Neuronal stem cell (in vitro differentiated cells): ENCODE results near the gene SLC6A13.

Experiments
- DNase-seq: peaks from one replicate; pipeline ENCODE4 v3.0.0-alpha.2; 2013; ENCODE audit warnings: low spot score
- H2AFZ ChIP-seq: one replicate; pipeline ENCODE4 v1.6.1; 2013; ENCODE audit warnings: mild to moderate bottlenecking, low read length, inconsistent platforms
- H2AK5ac ChIP-seq: 2 replicates; pipeline ENCODE4 v1.6.1; 2013; ENCODE audit warnings: low read depth, mild to moderate bottlenecking, inconsistent platforms, low read length, moderate library complexity, mixed read lengths
- H2BK120ac ChIP-seq: 2 replicates; pipeline ENCODE4 v1.6.1; 2013; ENCODE audit warnings: low read depth, mild to moderate bottlenecking, inconsistent platforms, low read length, moderate library complexity, mixed read lengths
- H2BK12ac ChIP-seq: one replicate; pipeline ENCODE4 v1.6.1; 2013; ENCODE audit warnings: low read length, inconsistent platforms
- H2BK15ac ChIP-seq: 2 replicates; pipeline ENCODE4 v1.6.1; 2013; ENCODE audit warnings: mild to moderate bottlenecking, low read length, inconsistent platforms, mixed read lengths
- H2BK5ac ChIP-seq: one replicate; pipeline ENCODE4 v1.6.1; 2013; ENCODE audit warnings: inconsistent platforms, mild to moderate bottlenecking, low read length, moderate library complexity
- H3K14ac ChIP-seq: one replicate; pipeline ENCODE4 v1.6.1; 2013; ENCODE audit warnings: low read length, inconsistent platforms
- H3K18ac ChIP-seq: 2 replicates; pipeline ENCODE4 v1.6.1; 2013; ENCODE audit warnings: low read length, inconsistent platforms
- H3K23ac ChIP-seq: 2 replicates; pipeline ENCODE4 v1.6.1; 2013; ENCODE audit warnings: low read depth, mild to moderate bottlenecking, mixed read lengths, low read length, inconsistent platforms; ENCODE audit not compliant: poor library complexity
- H3K27ac ChIP-seq: replicated peaks from 3 replicates; pipeline ENCODE4 v1.5.1; 2013; ENCODE audit warnings: low read length, inconsistent platforms
- H3K27me3 ChIP-seq, 3 experiments: 2 replicates each; pipeline ENCODE4 v1.6.1; 2013; ENCODE audit warnings: low read length in 3 of 3, mild to moderate bottlenecking in 2 of 3, inconsistent platforms in 1 of 3, low read depth in 1 of 3, mixed read lengths in 1 of 3, moderate library complexity in 1 of 3; ENCODE audit not compliant: control insufficient read depth in 3 of 3, insufficient read depth in 3 of 3
- H3K36me3 ChIP-seq, 2 donors: replicated peaks in 1 of 2; 2 replicates each; pipeline ENCODE4 v1.6.1; 2013; ENCODE audit warnings: low read length in 2 of 2; ENCODE audit not compliant: control insufficient read depth in 2 of 2, insufficient read depth in 2 of 2
- H3K4ac ChIP-seq: 2 replicates; pipeline ENCODE4 v1.6.1; 2013; ENCODE audit warnings: inconsistent platforms, mild to moderate bottlenecking, low read length, moderate library complexity
- H3K4me1 ChIP-seq, 2 donors: 1 replicate in 1 of 2; 2 replicates in 1 of 2; pipeline ENCODE4 v1.6.1; 2013; ENCODE audit warnings: low read length in 2 of 2, low read depth in 1 of 2; ENCODE audit not compliant: control insufficient read depth in 2 of 2, insufficient read depth in 1 of 2
- H3K4me2 ChIP-seq: one replicate; pipeline ENCODE4 v1.6.1; 2013; ENCODE audit warnings: mild to moderate bottlenecking, low read length, inconsistent platforms; ENCODE audit not compliant: insufficient read depth, poor library complexity, severe bottlenecking
- H3K4me3 ChIP-seq, 2 donors: 2 replicates each; pipeline ENCODE4 v1.5.1; 2013; ENCODE audit warnings: low read length in 2 of 2, mild to moderate bottlenecking in 2 of 2, inconsistent platforms in 1 of 2, moderate library complexity in 1 of 2
- H3K79me1 ChIP-seq: one replicate; pipeline ENCODE4 v1.6.1; 2013; ENCODE audit warnings: low read depth, mild to moderate bottlenecking, inconsistent platforms, low read length, moderate library complexity
- H3K9ac ChIP-seq: one replicate; pipeline ENCODE4 v1.6.1; 2013; ENCODE audit warnings: mild to moderate bottlenecking, low read depth, low read length, inconsistent platforms; ENCODE audit not compliant: poor library complexity
- H3K9me3 ChIP-seq, 2 donors: replicated peaks in 1 of 2; 2 replicates each; pipeline versions ENCODE3 to v1.6.1; 2013; ENCODE audit warnings: low read length in 2 of 2, mild to moderate bottlenecking in 2 of 2, inconsistent platforms in 1 of 2, low read depth in 1 of 2, mixed read lengths in 1 of 2, moderate library complexity in 1 of 2; ENCODE audit not compliant: control insufficient read depth in 2 of 2, insufficient read depth in 1 of 2
- H4K8ac ChIP-seq: one replicate; pipeline ENCODE4 v1.6.1; 2013; ENCODE audit warnings: low read depth, mild to moderate bottlenecking, inconsistent platforms, low read length, moderate library complexity
- H4K91ac ChIP-seq: one replicate; pipeline ENCODE4 v1.6.1; 2013; ENCODE audit warnings: low read length, low read depth, mild to moderate bottlenecking, inconsistent platforms; ENCODE audit not compliant: poor library complexity
- WGBS, 2 donors: extraction: QIAGEN DNeasy Blood & Tissue Kit; methylation state at CpG; one replicate each; pipeline ENCODE4 v1.1.7; 2013; ENCODE audit warnings: missing lambda C conversion rate in 2 of 2, mixed read lengths in 1 of 2; ENCODE audit not compliant: insufficient read length in 2 of 2, insufficient replicate concordance in 1 of 2; ENCODE audit errors: extremely low coverage in 2 of 2; 5-methylcytosine and 5-hydroxymethylcytosine counted together

The SLC6A13 gene

GRCh38 chr12:184811-185575 lies 77.6 kb downstream of the SLC6A13 start:
- no CpG with 5 or more reads among the region's 13 CpGs for WGBS, 2 donors
- Histone ChIP-seq H2BK120ac (no peak overlapping the region), H3K27ac (no peak overlapping the region)

GRCh38 chr12:182381-182892 lies 80.2 kb downstream of the SLC6A13 start:
- H3K79me1 ChIP-seq, result peaks cover 2% of the 10 kb centered on the region
- no peak overlapping the region for H3K27ac ChIP-seq
- peaks cover 0 to 9% of the 10 kb centered on the region in 2 donors for H3K4me1 ChIP-seq
- H2BK5ac ChIP-seq, result no peak overlapping the region
- H2AFZ ChIP-seq, result no peak overlapping the region
- H3K9ac ChIP-seq, result no peak overlapping the region
- peak overlapping the region; percentile 17 for H2AK5ac ChIP-seq
- H3K9me3 ChIP-seq, result no peaks in the 10 kb centered on the region
- H3K23ac ChIP-seq, result peak overlapping the region; percentile 1
- no CpG with 5 or more reads among the region's 10 CpGs for WGBS, 2 donors
- no peak for DNase-seq
- H3K14ac ChIP-seq, result no peak overlapping the region
- no peak overlapping the region for H3K4me3 ChIP-seq
- peaks cover 0 to 17% (median 0%) of the 10 kb centered on the region in 3 experiments for H3K27me3 ChIP-seq
- no peak overlapping the region for H3K4me2 ChIP-seq
- H3K18ac ChIP-seq, result peak overlapping the region; percentile 68
- no peak overlapping the region for H3K4ac ChIP-seq
- H2BK15ac ChIP-seq, result no peak overlapping the region
- H4K91ac ChIP-seq, result no peak overlapping the region
- no peak overlapping the region for H2BK12ac ChIP-seq
- H2BK120ac ChIP-seq, result no peak overlapping the region
- H4K8ac ChIP-seq, result no peak overlapping the region
- no peaks in the 10 kb centered on the region for H3K36me3 ChIP-seq

More at GRCh38 chr12:184811-185575, 77.6 kb downstream of the SLC6A13 start:
- H3K23ac ChIP-seq, result no peak overlapping the region
- peaks cover 2% of the 10 kb centered on the region for H3K79me1 ChIP-seq
- H2BK5ac ChIP-seq, result peak overlapping the region; percentile 43
- H3K36me3 ChIP-seq, result no peaks in the 10 kb centered on the region
- H3K4me2 ChIP-seq, result no peak overlapping the region
- peaks cover 0 to 3% of the 10 kb centered on the region in 2 donors for H3K9me3 ChIP-seq
- H4K91ac ChIP-seq, result no peak overlapping the region
- no peak overlapping the region for H3K14ac ChIP-seq
- peak overlapping the region; percentile 0 for H2AK5ac ChIP-seq
- H2AFZ ChIP-seq, result no peak overlapping the region
- no peak overlapping the region for H4K8ac ChIP-seq
- H2BK12ac ChIP-seq, result no peak overlapping the region
- peak overlapping the region; percentile 45 for H3K18ac ChIP-seq
- H3K4ac ChIP-seq, result no peak overlapping the region
- H2BK15ac ChIP-seq, result no peak overlapping the region
- H3K9ac ChIP-seq, result peak overlapping the region; percentile 53
- peaks cover 0 to 23% (median 4%) of the 10 kb centered on the region in 3 experiments for H3K27me3 ChIP-seq
- DNase-seq, result no peak
- no peak overlapping the region for H3K4me3 ChIP-seq
- peaks cover 2 to 6% of the 10 kb centered on the region in 2 donors for H3K4me1 ChIP-seq

- H3K9ac ChIP-seq, result no peak overlapping the region
- H2BK5ac ChIP-seq, result no peak overlapping the region
- no peak overlapping the region for H3K4me2 ChIP-seq
- H3K79me1 ChIP-seq, result peaks cover 2% of the 10 kb centered on the region
- no CpG with 5 or more reads among the region's 17 CpGs for WGBS, 2 donors
- H3K4ac ChIP-seq, result no peak overlapping the region
- no peak overlapping the region for H3K27ac ChIP-seq
- no peak overlapping the region for H4K91ac ChIP-seq
- no peak overlapping the region for H4K8ac ChIP-seq
- H3K18ac ChIP-seq, result peak overlapping the region; percentile 68
- H3K23ac ChIP-seq, result peak overlapping the region; percentile 1
- no peak overlapping the region for H3K4me3 ChIP-seq
- H3K36me3 ChIP-seq, result no peaks in the 10 kb centered on the region
- peak overlapping the region; percentile 25 for H3K14ac ChIP-seq
- H3K4me1 ChIP-seq, result peaks cover 0 to 9% of the 10 kb centered on the region in 2 donors
- H3K9me3 ChIP-seq, result no peaks in the 10 kb centered on the region
- peak overlapping the region; percentile 47 for H2AK5ac ChIP-seq
- H2BK120ac ChIP-seq, result no peak overlapping the region
- no peak overlapping the region for H2BK12ac ChIP-seq
- H2AFZ ChIP-seq, result no peak overlapping the region
- peaks cover 0 to 12% (median 0%) of the 10 kb centered on the region in 3 experiments for H3K27me3 ChIP-seq
- H2BK15ac ChIP-seq, result no peak overlapping the region
- no peak for DNase-seq
These were observed 80.7 kb downstream of the SLC6A13 start for GRCh38 chr12:181921-182320.

- H4K8ac ChIP-seq, result peak overlapping the region; percentile 59
- H3K18ac ChIP-seq, result peak overlapping the region; percentile 36
- H3K79me1 ChIP-seq, result peaks cover 2% of the 10 kb centered on the region
- no peak for DNase-seq
- no peak overlapping the region for H2BK12ac ChIP-seq
- H3K14ac ChIP-seq, result no peak overlapping the region
- no peak overlapping the region for H3K27ac ChIP-seq
- peak overlapping the region; percentile 10 for H2BK15ac ChIP-seq
- no peak overlapping the region for H2BK120ac ChIP-seq
- H2AK5ac ChIP-seq, result peak overlapping the region; percentile 61
- H2AFZ ChIP-seq, result no peak overlapping the region
- H2BK5ac ChIP-seq, result no peak overlapping the region
- no peak overlapping the region for H3K9ac ChIP-seq
- H3K4me1 ChIP-seq, result peaks cover 0 to 11% of the 10 kb centered on the region in 2 donors
- no peak overlapping the region for H3K4ac ChIP-seq
- H4K91ac ChIP-seq, result no peak overlapping the region
- H3K23ac ChIP-seq, result no peak overlapping the region
- H3K27me3 ChIP-seq, result peaks cover 0 to 15% (median 0%) of the 10 kb centered on the region in 3 experiments
- no CpG with 5 or more reads among the region's 8 CpGs for WGBS, 2 donors
- no peaks in the 10 kb centered on the region for H3K9me3 ChIP-seq
- no peak overlapping the region for H3K4me3 ChIP-seq
- H3K36me3 ChIP-seq, result no peaks in the 10 kb centered on the region
- no peak overlapping the region for H3K4me2 ChIP-seq
These were observed 82.2 kb downstream of the SLC6A13 start for GRCh38 chr12:180445-180844.
